GM19025 (cell line): ENCODE results near the gene ZG16B.

Source experiments
- ATAC-seq: cut with Tn5 transposase; IDR thresholded peaks from one replicate; pipeline ENCODE4 v1.9.1; 2021; ENCODE audit warnings: mild to moderate bottlenecking, low read depth, moderate library complexity; ENCODE audit not compliant: unreplicated experiment

ZG16B gene

DNA sequence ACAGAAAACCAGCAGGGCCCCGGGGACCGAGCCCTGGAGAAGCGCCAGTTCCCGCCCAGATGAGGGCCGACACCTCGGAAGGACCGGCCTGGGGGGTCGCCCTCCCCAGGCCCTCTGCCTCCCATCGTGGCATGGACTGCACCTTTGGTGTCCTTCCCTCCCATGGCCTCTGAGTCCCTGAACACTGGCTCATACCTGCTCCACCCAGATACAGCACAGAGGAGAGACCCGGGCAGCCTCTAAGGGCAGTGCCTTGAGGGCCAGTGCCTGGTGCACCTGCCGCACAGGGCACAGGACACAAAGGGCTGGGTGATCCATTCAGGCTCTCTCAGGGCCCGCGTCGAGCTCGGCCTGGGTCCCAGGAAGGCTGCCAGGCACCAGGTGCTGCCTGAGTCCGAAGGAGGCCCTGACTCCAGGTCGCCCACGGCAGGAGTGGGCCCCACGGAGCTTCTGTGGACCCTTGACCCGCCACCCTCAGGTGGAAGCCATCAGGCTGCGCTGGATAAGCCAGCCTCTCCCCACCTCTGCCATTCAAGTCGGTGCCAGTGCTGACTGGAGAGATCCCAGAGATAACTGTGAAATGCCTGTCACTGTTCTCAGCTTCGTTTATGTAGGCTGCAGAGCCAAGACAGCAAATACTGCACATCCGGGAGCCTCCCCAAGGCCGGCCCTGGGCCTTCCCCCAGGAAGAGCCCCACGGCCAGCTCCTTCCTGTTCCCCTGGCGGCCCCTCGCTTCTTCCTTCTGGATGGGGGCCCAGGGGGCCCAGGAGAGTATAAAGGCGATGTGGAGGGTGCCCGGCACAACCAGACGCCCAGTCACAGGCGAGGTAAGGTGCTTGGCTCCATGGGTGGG is at the start of gene ZG16B:
TSS of gene ZG16B (plus strand) at position 803 of the 854 bp plus-strand sequence. CDS start 139 bp downstream, outside the sequence.
- no peak for ATAC-seq

- no peak for ATAC-seq
Observed at GRCh38 chr16:2782583-2783351, 47.3 kb upstream of the ZG16B start.

- no peak for ATAC-seq
Observed at GRCh38 chr16:2783581-2784357, 46.3 kb upstream of the ZG16B start.

- ATAC-seq: no peak
Observed at GRCh38 chr16:2784358-2785100, 45.6 kb upstream of the ZG16B start.

DNA sequence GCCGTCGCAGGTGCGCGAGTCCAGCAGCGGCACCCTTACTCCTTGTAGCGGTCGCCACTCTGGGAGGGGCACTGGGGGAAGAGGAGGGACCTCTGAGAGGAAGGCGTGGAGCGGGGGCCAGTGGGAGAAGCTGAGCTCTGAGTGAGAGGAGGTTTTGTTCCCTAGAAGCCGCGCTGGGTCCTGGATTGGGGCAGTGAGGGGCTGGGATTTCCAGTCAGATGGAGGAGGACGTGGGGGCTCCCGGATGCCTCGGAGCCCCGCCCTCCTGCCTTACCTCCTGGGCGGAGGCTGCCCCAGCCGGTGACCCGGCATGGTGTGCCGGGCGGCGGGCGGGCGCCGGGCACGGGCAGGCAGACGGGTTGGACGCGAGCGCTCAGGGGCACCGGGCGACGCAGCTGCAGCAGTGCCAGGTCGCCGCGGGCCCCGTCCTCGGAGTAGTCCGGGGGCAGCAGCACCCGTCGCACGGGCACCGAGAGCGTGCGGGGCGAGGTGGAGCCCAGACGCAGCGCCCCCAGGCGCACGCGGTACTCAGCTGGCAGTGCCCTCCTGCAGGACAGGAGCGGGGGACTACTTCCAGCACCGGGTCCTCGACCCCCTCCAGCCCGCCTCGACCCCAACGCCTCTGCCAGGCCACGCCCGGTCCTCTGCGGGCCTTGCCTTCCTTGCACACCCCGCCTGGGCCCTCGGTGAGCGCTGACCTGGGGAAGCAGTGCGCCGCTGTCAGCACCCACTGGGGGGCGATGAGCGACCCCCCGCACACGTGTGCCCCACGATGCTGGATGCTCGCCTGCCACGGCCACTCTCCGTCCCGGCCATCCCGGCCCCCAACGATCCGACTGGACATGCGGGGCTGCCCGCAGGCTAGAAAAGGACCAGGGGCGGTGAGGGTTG is 44.8 kb upstream of the ZG16B start:
- no peak for ATAC-seq

- no peak for ATAC-seq
Observed at GRCh38 chr16:2786061-2786825, 43.9 kb upstream of the ZG16B start.

GRCh38 chr16:2786826-2787151 is 43.3 kb upstream of the ZG16B start:
- ATAC-seq: no peak

- ATAC-seq: no peak
Observed at GRCh38 chr16:2787406-2787805, 42.7 kb upstream of the ZG16B start, which contains the start of gene PRSS33. TSS of gene PRSS33 (minus strand) at chr16:2787560. CDS start at chr16:2786547, 1,013 bp downstream.

- ATAC-seq: no peak
Observed at GRCh38 chr16:2787961-2788360, 42.1 kb upstream of the ZG16B start.

- no peak for ATAC-seq
Observed at GRCh38 chr16:2790631-2791030, 39.5 kb upstream of the ZG16B start.

GRCh38 chr16:2791174-2791573 is 38.9 kb upstream of the ZG16B start:
- ATAC-seq: no peak

DNA sequence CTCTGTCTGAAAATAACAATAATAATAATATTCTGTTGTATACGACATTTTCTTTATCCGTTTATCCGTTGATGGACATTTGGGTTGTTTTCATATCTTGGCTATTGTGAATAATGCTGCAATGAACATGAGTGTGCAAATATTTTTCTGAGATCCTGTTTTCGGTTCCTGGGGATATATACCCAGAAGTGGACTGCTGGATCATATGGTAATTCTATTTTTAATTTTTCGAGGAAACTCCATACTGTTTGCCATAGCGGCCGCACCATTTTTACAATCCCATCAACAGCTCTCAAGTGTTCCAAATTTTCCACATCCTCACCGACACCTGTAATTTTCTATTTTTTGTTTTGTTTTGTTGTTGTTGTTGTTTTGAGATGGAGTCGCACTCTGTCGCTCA is 37.2 kb upstream of the ZG16B start:
- ATAC-seq: no peak

- no peak for ATAC-seq
Observed at GRCh38 chr16:2795395-2796143, 34.5 kb upstream of the ZG16B start.

- no peak for ATAC-seq
Observed at GRCh38 chr16:2798723-2799204, 31.3 kb upstream of the ZG16B start.

DNA sequence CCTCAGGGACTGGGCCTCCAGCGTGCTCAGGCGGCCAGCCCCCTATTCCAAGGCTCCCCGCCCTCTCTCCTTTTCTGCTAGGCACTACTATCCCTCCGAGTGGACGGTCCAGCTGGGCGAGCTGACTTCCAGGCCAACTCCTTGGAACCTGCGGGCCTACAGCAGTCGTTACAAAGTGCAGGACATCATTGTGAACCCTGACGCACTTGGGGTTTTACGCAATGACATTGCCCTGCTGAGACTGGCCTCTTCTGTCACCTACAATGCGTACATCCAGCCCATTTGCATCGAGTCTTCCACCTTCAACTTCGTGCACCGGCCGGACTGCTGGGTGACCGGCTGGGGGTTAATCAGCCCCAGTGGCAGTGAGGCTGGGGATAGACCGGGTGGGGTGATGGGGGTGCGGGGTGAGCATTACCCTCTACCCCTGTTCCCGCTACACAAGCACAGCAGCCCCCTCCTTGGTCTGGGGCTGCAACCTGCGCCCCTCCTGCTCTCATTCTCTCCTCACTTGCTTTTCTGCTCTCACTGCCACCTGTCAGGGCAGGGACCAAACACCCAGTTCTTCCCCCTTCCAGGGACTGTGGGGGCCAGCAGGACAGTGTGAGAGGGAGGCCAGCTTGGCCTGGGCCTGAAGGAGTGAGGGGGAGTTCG is 30.8 kb upstream of the ZG16B start:
- ATAC-seq: no peak

GRCh38 chr16:2799859-2800226 is 30.3 kb upstream of the ZG16B start:
- ATAC-seq: no peak

DNA sequence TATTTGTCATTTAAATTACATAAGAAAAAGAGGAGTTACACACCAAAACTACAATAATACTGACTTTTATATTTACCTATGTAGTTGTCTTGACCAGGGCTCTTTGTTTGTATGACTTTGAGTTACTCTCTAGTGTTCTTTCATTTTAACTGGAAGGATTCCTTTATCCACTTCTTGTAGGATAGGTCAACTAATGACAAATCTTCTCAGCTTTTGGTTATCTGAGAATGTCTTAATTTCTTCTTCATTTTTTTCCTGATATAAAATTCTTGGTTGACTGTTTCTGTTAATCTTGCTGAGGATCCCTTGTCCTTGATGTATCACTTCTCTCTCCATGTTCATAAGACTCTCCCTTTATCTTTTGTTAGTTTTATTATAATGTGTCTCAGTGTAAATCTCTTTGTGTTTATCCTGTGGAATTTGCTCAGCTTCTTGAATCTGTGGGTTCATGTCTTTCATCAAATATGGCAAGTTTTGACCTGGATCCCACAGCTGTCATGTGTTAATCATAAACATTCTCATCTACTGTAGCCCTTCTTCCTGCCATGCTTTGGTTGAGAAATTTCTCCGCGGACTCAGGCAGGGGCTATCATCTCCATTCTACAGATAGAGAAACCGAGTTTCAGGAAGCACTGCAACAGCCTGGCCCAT is 26.4 kb upstream of the ZG16B start:
- ATAC-seq: no peak
